Thyroid gland (tissue), 4 donors: ENCODE results near the gene ATOSA. TPM values are rescaled to one million over a fixed set of nuclear protein-coding genes. Genes with fewer than 3 reads are reported as not detected.

ENCODE experiments used
- DNase-seq, 2 donors: peaks; one replicate each; pipeline ENCODE4 v3.0.0-alpha.2; 2019
- H3K27ac ChIP-seq, 3 donors: fragments of 200-600 bp; sonication (generic); 1 replicate in 2 of 3; 2 replicates in 1 of 3; pipeline ENCODE4 v1.5.1; 2016 to 2019; ENCODE audit warnings: mild to moderate bottlenecking in 1 of 3, moderate library complexity in 1 of 3
- H3K27me3 ChIP-seq: fragments of 200-600 bp; sonication (generic); one replicate; pipeline ENCODE4 v1.5.1; 2019
- H3K36me3 ChIP-seq, 2 donors: fragments of 200-600 bp; sonication (generic); one replicate each; pipeline ENCODE4 v1.5.1; 2016 to 2019
- H3K4me1 ChIP-seq, 2 donors: fragments of 200-600 bp; sonication (generic); one replicate each; pipeline ENCODE4 v1.5.1; 2017 to 2019
- H3K4me3 ChIP-seq, 3 donors: fragments of 200-600 bp; sonication (generic); replicated peaks in 1 of 3; 1 replicate in 2 of 3; 2 replicates in 1 of 3; pipeline ENCODE4 v1.5.1; 2016; ENCODE audit warnings: mild to moderate bottlenecking in 1 of 3
- H3K9me3 ChIP-seq: fragments of 200-600 bp; sonication (generic); one replicate; pipeline ENCODE4 v1.5.1; 2017
- POLR2A ChIP-seq, 2 donors: fragments of 450-650 bp; IDR thresholded peaks; one replicate each; pipeline ENCODE4 v1.6.1; 2017; ENCODE audit warnings: antibody characterized with exemption in 2 of 2, mild to moderate bottlenecking in 2 of 2, moderate library complexity in 1 of 2
- WGBS, 2 donors: methylation state at CpG; one replicate each; pipeline ENCODE4 v1.1.5; 2017; 5-methylcytosine and 5-hydroxymethylcytosine counted together
- intact Hi-C: fragments of 100-400 bp; cut with DNase I; formaldehyde crosslinking; loops from one replicate; pipeline ENCODE4 v1.15.1; 2023
- total RNA-seq, 4 donors: library from RNA; depleted of rRNA; stranded (reverse); fragments of >200 nt; gene quantifications; one replicate each; pipeline ENCODE4 v1.2.3, GENCODE V29; 2016
- TF ChIP-seq, protein P1 (sequence below), 6 experiments: fragments of 200-600 bp in 3 of 6; fragments of 450-650 bp in 3 of 6; sonication (generic) in 3 of 6; IDR thresholded peaks; one replicate each; pipeline ENCODE4 v1.5.1; 2016 to 2019; ENCODE audit warnings: antibody characterized with exemption in 6 of 6, mild to moderate bottlenecking in 2 of 6, inconsistent platforms in 1 of 6, moderate library complexity in 1 of 6

ATOSA gene
- total RNA-seq, 4 donors from 2014 or later = 88.7 to 164 (median 117) TPM

- H3K27ac ChIP-seq = no peak overlapping the region
- H3K4me3 ChIP-seq = no peak overlapping the region
- H3K36me3 ChIP-seq = no peaks in the 10 kb centered on the region
- no peak for DNase-seq
- no peaks in the 10 kb centered on the region for H3K9me3 ChIP-seq
- intact Hi-C loops = loop anchor here (10.0 kb wide), 1 partner anchor 45 kb away; no protein-coding TSS in a partner anchor
- no peaks in the 10 kb centered on the region for H3K4me1 ChIP-seq
- H3K27me3 ChIP-seq = no peaks in the 10 kb centered on the region
- TF ChIP-seq, protein P1, sequence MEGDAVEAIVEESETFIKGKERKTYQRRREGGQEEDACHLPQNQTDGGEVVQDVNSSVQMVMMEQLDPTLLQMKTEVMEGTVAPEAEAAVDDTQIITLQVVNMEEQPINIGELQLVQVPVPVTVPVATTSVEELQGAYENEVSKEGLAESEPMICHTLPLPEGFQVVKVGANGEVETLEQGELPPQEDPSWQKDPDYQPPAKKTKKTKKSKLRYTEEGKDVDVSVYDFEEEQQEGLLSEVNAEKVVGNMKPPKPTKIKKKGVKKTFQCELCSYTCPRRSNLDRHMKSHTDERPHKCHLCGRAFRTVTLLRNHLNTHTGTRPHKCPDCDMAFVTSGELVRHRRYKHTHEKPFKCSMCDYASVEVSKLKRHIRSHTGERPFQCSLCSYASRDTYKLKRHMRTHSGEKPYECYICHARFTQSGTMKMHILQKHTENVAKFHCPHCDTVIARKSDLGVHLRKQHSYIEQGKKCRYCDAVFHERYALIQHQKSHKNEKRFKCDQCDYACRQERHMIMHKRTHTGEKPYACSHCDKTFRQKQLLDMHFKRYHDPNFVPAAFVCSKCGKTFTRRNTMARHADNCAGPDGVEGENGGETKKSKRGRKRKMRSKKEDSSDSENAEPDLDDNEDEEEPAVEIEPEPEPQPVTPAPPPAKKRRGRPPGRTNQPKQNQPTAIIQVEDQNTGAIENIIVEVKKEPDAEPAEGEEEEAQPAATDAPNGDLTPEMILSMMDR (IDR thresholded peaks at IDR 0.05) = no peak
- TF ChIP-seq POLR2A (IDR thresholded peaks at IDR 0.05) = no peak
- WGBS, 2 donors = 81 to 94% methylated on average over 1 of the region's 1 CpG
Observed at GRCh38 chr15:52689562-52689961, 10.4 kb upstream of the ATOSA start.

DNA sequence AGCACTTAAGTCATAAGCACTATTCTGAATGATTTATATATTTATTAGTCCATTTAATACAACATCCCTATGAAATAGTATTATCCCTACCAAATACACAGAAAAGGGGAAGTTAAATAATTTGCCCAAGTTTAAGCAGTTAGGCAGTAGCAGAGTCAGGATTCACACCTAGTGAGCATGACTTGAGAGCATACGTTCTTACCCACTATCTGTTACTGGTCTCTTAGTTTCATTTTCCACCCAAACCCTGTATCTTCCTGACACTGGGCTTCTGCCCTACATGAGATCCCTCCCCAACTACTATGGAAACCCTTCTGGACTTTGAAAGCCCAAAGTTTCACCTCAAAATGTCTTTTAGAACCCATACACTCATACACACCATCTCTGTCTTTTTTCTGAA is 4.4 kb upstream of the ATOSA start:
- no peaks in the 10 kb centered on the region for H3K27me3 ChIP-seq
- no peaks in the 10 kb centered on the region for H3K36me3 ChIP-seq
- WGBS, 2 donors = 69 to 77% methylated on average over 1 of the region's 1 CpG
- TF ChIP-seq POLR2A (IDR thresholded peaks at IDR 0.05) = no peak
- TF ChIP-seq, protein P1 (IDR thresholded peaks at IDR 0.05) = no peak
- DNase-seq = no peak
- no peak overlapping the region for H3K4me3 ChIP-seq
- H3K9me3 ChIP-seq = no peaks in the 10 kb centered on the region
- H3K27ac ChIP-seq = no peak overlapping the region
- intact Hi-C loops = loop anchor here (10.0 kb wide), 1 partner anchor 51 kb away; no protein-coding TSS in a partner anchor
- H3K4me1 ChIP-seq = peaks cover 8 to 9% of the 10 kb centered on the region in 2 donors

DNA sequence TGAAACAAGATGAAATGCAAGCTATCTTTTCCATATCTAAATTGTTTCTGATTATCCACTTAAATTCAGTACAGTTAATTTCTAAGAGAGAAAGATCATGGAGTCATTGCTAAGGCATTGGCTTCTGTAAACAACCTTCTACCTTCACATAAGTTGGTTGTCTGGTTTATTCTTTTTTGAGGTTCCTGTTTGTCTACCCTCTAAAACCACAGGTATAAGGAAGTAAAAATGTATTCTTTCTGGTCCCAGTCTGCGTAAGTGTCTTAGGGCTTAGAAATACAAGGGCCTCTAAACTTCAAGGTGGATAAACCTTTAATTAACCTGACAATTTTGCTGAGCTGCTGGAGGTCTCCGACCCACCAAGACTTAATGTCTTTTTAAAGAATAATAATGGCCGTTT is 3.6 kb upstream of the ATOSA start:
- 84 to 86% methylated on average over 3 of the region's 3 CpGs for WGBS, 2 donors
- H3K4me3 ChIP-seq = no peak overlapping the region
- intact Hi-C loops = loop anchor here (10.0 kb wide), 1 partner anchor 52 kb away; no protein-coding TSS in a partner anchor
- no peak for DNase-seq
- H3K27ac ChIP-seq = no peak overlapping the region
- no peaks in the 10 kb centered on the region for H3K9me3 ChIP-seq
- TF ChIP-seq POLR2A (IDR thresholded peaks at IDR 0.05) = no peak
- TF ChIP-seq, protein P1 (IDR thresholded peaks at IDR 0.05) = no peak
- H3K36me3 ChIP-seq = no peaks in the 10 kb centered on the region
- peaks cover 9% of the 10 kb centered on the region in 2 donors for H3K4me1 ChIP-seq
- H3K27me3 ChIP-seq = no peaks in the 10 kb centered on the region

DNA sequence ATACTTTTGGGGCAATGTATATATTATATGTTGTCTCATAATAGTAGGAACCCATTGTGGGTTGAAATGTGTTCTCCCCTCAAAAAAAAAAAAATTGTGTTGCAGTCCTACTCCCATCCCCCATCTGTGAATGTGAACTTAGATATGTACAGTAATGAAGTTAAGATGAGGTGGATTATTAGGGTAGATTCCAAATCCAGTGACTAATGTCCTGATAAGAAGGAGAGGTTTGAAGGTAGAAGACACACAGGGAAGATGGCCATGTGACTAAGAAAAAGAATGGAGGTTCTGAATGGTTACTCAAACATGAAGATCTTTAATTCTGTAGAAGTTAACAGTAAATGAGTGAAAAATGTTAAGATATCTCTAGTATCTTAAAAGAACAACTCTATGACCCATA is 3.0 kb upstream of the ATOSA start:
- no peaks in the 10 kb centered on the region for H3K36me3 ChIP-seq

DNA sequence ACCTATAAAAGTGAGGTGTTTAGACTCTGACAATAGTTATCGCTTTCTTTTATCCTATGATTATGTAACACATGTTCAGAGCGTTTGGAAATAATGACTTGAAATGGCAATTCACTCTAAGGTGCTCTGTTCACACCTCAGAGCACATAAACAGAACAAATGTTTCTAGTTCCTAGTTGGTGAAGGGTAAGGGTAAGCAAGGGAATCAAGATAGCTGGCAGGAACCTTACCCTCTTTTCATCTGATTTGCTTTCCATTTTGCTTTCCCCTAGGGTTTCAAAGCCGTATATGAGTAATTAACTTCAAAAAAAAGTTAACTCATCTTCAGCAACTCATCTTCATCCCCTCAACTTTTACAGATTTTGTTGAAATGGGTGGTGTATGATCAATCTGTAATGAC is 2.3 kb upstream of the ATOSA start:
- H3K4me3 ChIP-seq = no peak overlapping the region
- H3K9me3 ChIP-seq = no peaks in the 10 kb centered on the region
- H3K27me3 ChIP-seq = no peaks in the 10 kb centered on the region
- H3K36me3 ChIP-seq = no peaks in the 10 kb centered on the region
- no peak overlapping the region for H3K27ac ChIP-seq
- no peak for TF ChIP-seq POLR2A (IDR thresholded peaks at IDR 0.05)
- TF ChIP-seq, protein P1 (IDR thresholded peaks at IDR 0.05) = no peak
- no peak for DNase-seq
- intact Hi-C loops = loop anchor here (10.0 kb wide), 1 partner anchor 53 kb away; no protein-coding TSS in a partner anchor
- peaks cover 20 to 22% of the 10 kb centered on the region in 2 donors for H3K4me1 ChIP-seq
- 96 to 99% methylated on average over 3 of the region's 3 CpGs for WGBS, 2 donors

More for the DNA sequence above, 3.0 kb upstream of the ATOSA start:
- Histone ChIP-seq H3K27ac (no peak overlapping the region), H3K27me3 (no peaks in the 10 kb centered on the region), H3K4me1 (peaks cover 12 to 15% of the 10 kb centered on the region in 2 donors), H3K9me3 (no peaks in the 10 kb centered on the region), H3K4me3 (no peak overlapping the region)
- TF ChIP-seq, protein P1 (IDR thresholded peaks at IDR 0.05) = no peak
- TF ChIP-seq POLR2A (IDR thresholded peaks at IDR 0.05) = no peak
- intact Hi-C loops = loop anchor here (10.0 kb wide), 1 partner anchor 53 kb away; no protein-coding TSS in a partner anchor
- no peak for DNase-seq
